Measurements from ENCODE around the gene CTXND1.
"Not testable (repeated sequence)": the region's sequence is repeated elsewhere in the genome, so short reads cannot be mapped to it uniquely, and the experiment has no call there.

CTXND1 gene

DNA sequence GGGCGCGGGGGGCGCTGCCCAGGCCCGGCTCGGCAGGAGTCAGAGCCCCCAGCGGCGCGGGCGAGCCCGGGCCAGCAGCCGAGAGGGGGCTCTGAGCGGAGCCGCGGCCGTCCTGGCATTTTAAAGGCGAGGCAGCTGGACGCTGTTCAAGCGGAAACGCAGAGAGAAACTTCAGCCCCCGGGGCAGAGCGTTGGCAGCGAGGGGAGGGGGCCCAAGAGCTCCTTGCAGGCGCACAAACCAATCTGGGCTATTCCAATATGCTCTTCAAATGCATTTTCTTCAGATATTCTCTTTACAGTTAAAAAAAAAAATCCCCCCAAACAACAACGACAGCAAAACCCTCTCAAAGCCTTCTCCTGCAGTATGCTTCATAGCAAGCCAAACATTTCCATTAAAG lies at the start of gene CTXND1:
Gene CTXND1, minus strand, starts transcription at position 93 of the 398 bp plus-strand sequence. CDS start 50,264 bp downstream, outside the sequence.
- H3K9ac ChIP-seq (ENCODE audit: low read length), result no peak within 1 kb of the TSS
- no peaks in the 10 kb centered on the region; the same call in 1 of the 2 replicates for H3K9me3 ChIP-seq (ENCODE audit: control insufficient read depth, insufficient read depth, low read depth, low read length)
- no peak within 1 kb of the TSS for H3K27ac ChIP-seq (ENCODE audit: low read depth, low read length)
- peak within 1 kb of the TSS; percentile 65 for H3K4me3 ChIP-seq (ENCODE audit: low read depth, low read length)
- H3K4me1 ChIP-seq (ENCODE audit: control insufficient read depth, insufficient read depth, low read length), result no peaks in the 10 kb centered on the region
- peaks cover 97% of the 10 kb centered on the region for H3K27me3 ChIP-seq (ENCODE audit: control insufficient read depth, insufficient read depth, low read length)
- no peaks in the 10 kb centered on the region for H3K36me3 ChIP-seq (ENCODE audit: control insufficient read depth, insufficient read depth, low read length)

DNA sequence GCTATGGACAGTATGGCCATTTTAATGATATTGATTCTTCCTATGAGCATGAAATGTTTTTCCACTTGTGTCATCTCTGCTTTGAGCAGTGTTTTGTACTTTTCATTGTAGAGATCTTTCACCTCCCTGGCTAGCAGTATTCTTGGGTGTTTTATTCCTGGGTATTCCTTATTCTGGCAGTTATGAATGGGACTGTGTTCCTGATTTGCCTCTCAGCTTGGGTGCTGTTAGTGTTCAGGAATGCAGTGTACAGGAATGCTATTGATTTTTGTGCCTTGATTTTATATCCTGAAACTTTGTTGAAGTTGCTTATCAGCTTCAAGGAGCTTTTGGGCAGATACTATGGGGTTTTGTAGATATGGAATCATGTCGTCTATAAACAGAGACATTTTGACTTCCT lies 49.5 kb upstream of the CTXND1 start:
- Histone ChIP-seq H3K4me3 (ENCODE audit: low read depth, low read length) (no peak overlapping the region), H3K9me3 (ENCODE audit: control insufficient read depth, insufficient read depth, low read depth, low read length) (no peaks in the 10 kb centered on the region), H3K4me1 (ENCODE audit: control insufficient read depth, insufficient read depth, low read length) (no peaks in the 10 kb centered on the region), H3K9ac (ENCODE audit: low read length) (no peak overlapping the region), H3K27me3 (ENCODE audit: control insufficient read depth, insufficient read depth, low read length) (peaks cover 4% of the 10 kb centered on the region; the same call in 1 of the 2 replicates), H3K27ac (ENCODE audit: low read depth, low read length) (no peak overlapping the region), H3K36me3 (ENCODE audit: control insufficient read depth, insufficient read depth, low read length) (no peaks in the 10 kb centered on the region)

DNA sequence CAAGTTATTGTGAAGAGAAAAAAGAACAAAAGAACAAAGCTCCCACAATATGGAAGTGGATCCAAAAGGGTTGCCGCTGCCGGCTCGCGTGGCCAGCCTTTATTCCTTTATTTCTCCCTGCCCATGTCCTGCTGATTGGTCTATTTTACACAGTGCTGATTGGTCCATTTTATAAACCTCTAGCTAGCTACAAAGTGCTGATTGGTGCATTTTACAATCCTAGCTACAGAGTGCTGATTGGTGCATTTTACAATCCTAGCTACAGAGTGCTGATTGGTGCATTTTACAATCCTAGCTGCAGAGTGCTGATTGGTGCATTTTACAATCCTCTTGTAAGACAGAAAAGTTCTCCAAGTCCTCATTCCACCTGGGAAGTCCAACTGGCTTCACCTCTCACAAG lies 43.8 kb upstream of the CTXND1 start:
- H3K9ac ChIP-seq (ENCODE audit: low read length); H3K9me3 ChIP-seq (ENCODE audit: control insufficient read depth, insufficient read depth, low read depth, low read length); H3K4me1 ChIP-seq (ENCODE audit: control insufficient read depth, insufficient read depth, low read length); H3K36me3 ChIP-seq (ENCODE audit: control insufficient read depth, insufficient read depth, low read length); H3K27ac ChIP-seq (ENCODE audit: low read depth, low read length); H3K4me3 ChIP-seq (ENCODE audit: low read depth, low read length); H3K27me3 ChIP-seq (ENCODE audit: control insufficient read depth, insufficient read depth, low read length): not testable (repeated sequence)

DNA sequence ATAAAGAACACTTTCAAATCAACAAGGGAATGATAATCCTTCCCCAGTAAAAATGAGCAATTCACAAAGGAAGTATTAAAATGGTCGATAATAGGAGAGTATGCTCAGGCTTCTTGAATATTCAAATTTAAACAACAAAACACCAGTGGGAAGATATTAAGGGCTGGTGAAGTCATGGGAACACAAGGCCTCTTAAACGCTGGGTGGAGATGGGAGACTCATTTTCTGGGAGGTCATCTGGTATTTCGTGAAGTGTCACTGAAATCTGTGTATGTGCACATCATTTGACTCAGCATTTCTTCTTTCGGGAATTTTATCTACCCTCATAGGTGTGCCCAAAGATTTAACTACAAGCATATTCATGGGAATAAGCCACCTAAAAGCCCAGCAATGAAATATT lies 40.1 kb upstream of the CTXND1 start:
- Histone ChIP-seq H3K9ac (ENCODE audit: low read length) (no peak overlapping the region), H3K9me3 (ENCODE audit: control insufficient read depth, insufficient read depth, low read depth, low read length) (0 out of 2 replicates have a peak, but pooled peaks cover 3% of the 10 kb centered on the region), H3K36me3 (ENCODE audit: control insufficient read depth, insufficient read depth, low read length) (no peaks in the 10 kb centered on the region), H3K27ac (ENCODE audit: low read depth, low read length) (no peak overlapping the region), H3K27me3 (ENCODE audit: control insufficient read depth, insufficient read depth, low read length) (no peaks in the 10 kb centered on the region), H3K4me3 (ENCODE audit: low read depth, low read length) (no peak overlapping the region), H3K4me1 (ENCODE audit: control insufficient read depth, insufficient read depth, low read length) (peaks cover 6% of the 10 kb centered on the region)

DNA sequence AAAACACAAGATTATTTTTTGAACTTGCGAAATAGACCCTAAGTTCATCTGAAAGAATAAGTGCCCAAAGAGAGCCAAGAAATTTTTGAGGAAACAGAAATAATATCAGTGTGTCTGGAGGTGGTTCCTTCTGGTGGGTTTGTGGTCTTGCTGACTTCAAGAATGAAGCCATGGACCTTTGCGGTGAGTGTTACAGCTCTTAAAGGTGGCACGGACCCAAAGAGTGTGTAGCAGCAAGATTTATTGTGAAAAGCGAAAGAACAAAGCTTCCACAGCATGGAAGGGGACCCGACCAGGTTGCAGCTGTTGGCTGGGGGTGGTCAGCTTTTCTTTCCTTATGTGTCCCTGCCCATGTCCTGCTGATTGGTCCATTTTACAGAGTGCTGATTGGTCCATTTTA lies 38.9 kb upstream of the CTXND1 start:
- H3K27me3 ChIP-seq (ENCODE audit: control insufficient read depth, insufficient read depth, low read length), result not testable (repeated sequence)

DNA sequence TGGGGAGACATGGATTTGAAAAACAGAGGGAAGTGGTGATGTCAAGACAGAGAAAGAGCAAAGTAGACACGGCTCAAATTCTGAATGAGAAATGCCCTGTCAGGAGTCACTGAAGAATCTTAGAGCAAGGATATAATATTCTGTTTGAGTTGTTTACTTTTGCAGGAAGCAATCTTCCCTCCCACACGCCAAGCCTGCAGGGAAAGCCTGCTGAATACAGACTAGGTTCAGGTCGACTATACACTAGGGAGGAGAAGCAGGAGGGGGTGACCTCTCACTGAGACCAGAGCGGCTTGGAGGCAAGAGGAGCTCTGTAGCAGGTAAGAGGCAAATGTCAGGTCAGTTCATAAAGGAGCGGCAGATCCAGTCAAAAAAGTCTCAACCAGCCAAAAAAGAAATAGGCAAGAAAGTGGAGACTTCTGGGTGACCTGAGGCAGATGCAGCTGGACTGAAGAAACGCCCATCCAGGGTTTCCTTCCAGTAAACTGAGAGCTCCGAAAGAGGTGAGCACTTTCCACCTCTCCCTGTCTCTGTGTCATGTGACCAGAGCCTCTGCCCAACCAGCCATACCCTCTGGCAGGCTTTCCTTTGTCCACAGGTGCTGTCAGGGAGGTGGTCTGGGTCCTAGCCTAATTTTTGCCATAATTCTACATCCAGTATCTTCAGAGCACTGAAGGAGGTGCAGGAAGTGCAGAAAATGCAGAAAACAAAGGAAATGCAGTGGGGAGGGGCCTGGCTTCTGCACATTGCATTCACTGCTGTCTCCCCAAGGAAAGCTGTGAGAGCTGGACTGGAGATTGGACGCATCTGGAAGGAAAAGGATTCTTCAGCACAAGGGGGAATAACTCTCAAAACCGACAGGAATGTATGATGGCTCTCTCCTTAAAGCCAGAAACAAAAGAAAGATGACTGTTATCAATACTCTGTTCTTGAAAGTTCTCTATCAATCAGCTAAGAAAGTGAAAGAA lies 37.8 kb upstream of the CTXND1 start:
- Histone ChIP-seq H3K27ac (ENCODE audit: low read depth, low read length) (no peak overlapping the region), H3K9me3 (ENCODE audit: control insufficient read depth, insufficient read depth, low read depth, low read length) (0 out of 2 replicates have a peak, but pooled peaks cover 3% of the 10 kb centered on the region), H3K4me3 (ENCODE audit: low read depth, low read length) (no peak overlapping the region), H3K9ac (ENCODE audit: low read length) (no peak overlapping the region), H3K36me3 (ENCODE audit: control insufficient read depth, insufficient read depth, low read length) (no peaks in the 10 kb centered on the region), H3K27me3 (ENCODE audit: control insufficient read depth, insufficient read depth, low read length) (no peaks in the 10 kb centered on the region), H3K4me1 (ENCODE audit: control insufficient read depth, insufficient read depth, low read length) (peaks cover 6% of the 10 kb centered on the region)

More for the DNA sequence above, 38.9 kb upstream of the CTXND1 start:
- H3K4me3 ChIP-seq (ENCODE audit: low read depth, low read length); H3K4me1 ChIP-seq (ENCODE audit: control insufficient read depth, insufficient read depth, low read length); H3K9ac ChIP-seq (ENCODE audit: low read length); H3K9me3 ChIP-seq (ENCODE audit: control insufficient read depth, insufficient read depth, low read depth, low read length); H3K27ac ChIP-seq (ENCODE audit: low read depth, low read length); H3K36me3 ChIP-seq (ENCODE audit: control insufficient read depth, insufficient read depth, low read length): not testable (repeated sequence)

DNA sequence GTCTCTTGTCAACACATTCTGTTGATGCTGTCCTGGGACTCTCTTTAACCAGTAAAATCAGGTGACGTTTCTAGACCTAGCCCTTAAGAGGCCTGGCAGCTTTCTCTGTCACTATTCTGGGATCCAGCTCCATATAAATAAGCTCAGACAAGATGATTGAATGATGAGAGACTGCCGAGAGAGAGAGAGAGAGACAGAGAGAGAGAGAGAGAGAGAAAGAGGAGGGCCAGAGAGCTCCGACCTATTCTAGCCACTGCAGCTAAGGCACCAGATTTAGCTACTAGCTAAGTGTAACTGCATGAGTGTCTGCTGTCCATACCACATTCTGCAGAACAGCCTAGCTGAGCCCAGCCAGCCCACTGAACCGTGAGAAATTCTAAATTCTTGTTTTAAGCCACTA lies 36.1 kb upstream of the CTXND1 start:
- Histone ChIP-seq H3K27me3 (ENCODE audit: control insufficient read depth, insufficient read depth, low read length) (no peaks in the 10 kb centered on the region), H3K4me1 (ENCODE audit: control insufficient read depth, insufficient read depth, low read length) (peaks cover 6% of the 10 kb centered on the region), H3K36me3 (ENCODE audit: control insufficient read depth, insufficient read depth, low read length) (no peaks in the 10 kb centered on the region), H3K9ac (ENCODE audit: low read length) (no peak overlapping the region), H3K4me3 (ENCODE audit: low read depth, low read length) (no peak overlapping the region), H3K9me3 (ENCODE audit: control insufficient read depth, insufficient read depth, low read depth, low read length) (0 out of 2 replicates have a peak, but pooled peaks cover 3% of the 10 kb centered on the region), H3K27ac (ENCODE audit: low read depth, low read length) (no peak overlapping the region)

DNA sequence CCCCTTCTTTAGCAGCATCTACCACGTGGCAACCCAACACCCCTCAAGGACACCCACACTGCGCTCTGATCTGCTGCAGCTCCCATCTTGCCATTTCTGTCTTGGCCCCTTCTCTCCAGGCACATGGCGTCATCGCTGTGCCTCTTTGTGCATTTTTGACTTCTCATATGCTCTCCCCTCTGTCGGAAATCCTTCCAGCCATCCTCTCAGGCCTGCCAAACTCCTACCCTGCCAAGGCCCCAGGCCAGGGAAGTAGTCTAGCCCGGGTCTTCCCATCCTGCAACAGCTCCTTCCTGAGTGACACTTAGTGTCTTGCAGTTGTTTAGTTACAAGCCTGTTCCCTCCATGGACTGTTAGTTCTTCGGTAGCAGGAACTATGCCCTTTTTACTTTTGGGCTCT lies 34.0 kb upstream of the CTXND1 start:
- Histone ChIP-seq H3K27me3 (ENCODE audit: control insufficient read depth, insufficient read depth, low read length) (no peaks in the 10 kb centered on the region), H3K4me1 (ENCODE audit: control insufficient read depth, insufficient read depth, low read length) (peaks cover 6% of the 10 kb centered on the region), H3K9ac (ENCODE audit: low read length) (no peak overlapping the region), H3K36me3 (ENCODE audit: control insufficient read depth, insufficient read depth, low read length) (no peaks in the 10 kb centered on the region), H3K9me3 (ENCODE audit: control insufficient read depth, insufficient read depth, low read depth, low read length) (0 out of 2 replicates have a peak, but pooled peaks cover 2% of the 10 kb centered on the region), H3K27ac (ENCODE audit: low read depth, low read length) (no peak overlapping the region), H3K4me3 (ENCODE audit: low read depth, low read length) (no peak overlapping the region)

DNA sequence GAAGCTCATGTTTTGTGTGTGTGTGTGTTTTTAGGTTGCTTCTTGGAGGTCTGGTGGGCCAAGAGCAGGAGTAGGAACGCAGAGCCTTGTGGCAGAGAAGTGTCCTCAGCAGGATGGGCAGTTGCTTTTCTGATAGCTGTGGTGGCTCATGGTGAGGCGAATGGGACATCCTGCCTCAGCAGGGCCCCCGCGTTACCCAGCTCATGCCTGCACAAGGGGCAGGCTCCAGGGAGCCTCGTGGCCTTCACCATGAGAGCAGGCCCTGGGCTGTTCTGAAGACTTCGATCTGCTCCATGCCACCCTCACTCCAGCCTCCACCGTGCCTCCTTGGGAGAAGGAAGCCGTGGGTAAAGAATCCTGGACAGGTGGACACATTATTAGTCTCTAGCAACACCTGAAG lies 33.4 kb upstream of the CTXND1 start:
- no peak overlapping the region for H3K4me3 ChIP-seq (ENCODE audit: low read depth, low read length)
- no peaks in the 10 kb centered on the region for H3K36me3 ChIP-seq (ENCODE audit: control insufficient read depth, insufficient read depth, low read length)
- no peak overlapping the region for H3K9ac ChIP-seq (ENCODE audit: low read length)
- peaks cover 6% of the 10 kb centered on the region for H3K4me1 ChIP-seq (ENCODE audit: control insufficient read depth, insufficient read depth, low read length)
- no peak overlapping the region for H3K27ac ChIP-seq (ENCODE audit: low read depth, low read length)
- no peaks in the 10 kb centered on the region for H3K9me3 ChIP-seq (ENCODE audit: control insufficient read depth, insufficient read depth, low read depth, low read length)
- no peaks in the 10 kb centered on the region for H3K27me3 ChIP-seq (ENCODE audit: control insufficient read depth, insufficient read depth, low read length)

DNA sequence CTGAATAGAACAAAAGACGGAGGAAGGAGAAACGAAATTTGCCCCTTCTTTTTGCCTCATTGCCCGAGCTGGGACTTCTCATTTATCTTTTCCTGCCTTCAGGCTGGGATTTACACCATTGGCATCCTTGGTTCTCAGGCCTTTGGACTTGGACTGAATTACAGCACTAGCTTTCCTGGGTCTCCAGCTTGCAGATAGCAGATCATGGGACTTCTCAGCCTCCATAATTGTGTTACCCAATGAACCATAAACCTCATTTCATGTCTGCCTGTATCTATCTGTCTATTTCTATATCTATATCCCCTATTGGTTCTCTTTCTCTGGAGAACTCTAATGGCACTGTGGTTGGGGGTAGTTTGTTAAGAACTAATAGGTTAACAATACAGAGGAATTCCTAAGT lies 31.5 kb upstream of the CTXND1 start:
- H3K9ac ChIP-seq (ENCODE audit: low read length), result no peak overlapping the region
- H3K4me3 ChIP-seq (ENCODE audit: low read depth, low read length), result no peak overlapping the region
- no peaks in the 10 kb centered on the region for H3K4me1 ChIP-seq (ENCODE audit: control insufficient read depth, insufficient read depth, low read length)
- H3K9me3 ChIP-seq (ENCODE audit: control insufficient read depth, insufficient read depth, low read depth, low read length), result no peaks in the 10 kb centered on the region
- no peak overlapping the region for H3K27ac ChIP-seq (ENCODE audit: low read depth, low read length)
- H3K27me3 ChIP-seq (ENCODE audit: control insufficient read depth, insufficient read depth, low read length), result no peaks in the 10 kb centered on the region
- no peaks in the 10 kb centered on the region for H3K36me3 ChIP-seq (ENCODE audit: control insufficient read depth, insufficient read depth, low read length)

DNA sequence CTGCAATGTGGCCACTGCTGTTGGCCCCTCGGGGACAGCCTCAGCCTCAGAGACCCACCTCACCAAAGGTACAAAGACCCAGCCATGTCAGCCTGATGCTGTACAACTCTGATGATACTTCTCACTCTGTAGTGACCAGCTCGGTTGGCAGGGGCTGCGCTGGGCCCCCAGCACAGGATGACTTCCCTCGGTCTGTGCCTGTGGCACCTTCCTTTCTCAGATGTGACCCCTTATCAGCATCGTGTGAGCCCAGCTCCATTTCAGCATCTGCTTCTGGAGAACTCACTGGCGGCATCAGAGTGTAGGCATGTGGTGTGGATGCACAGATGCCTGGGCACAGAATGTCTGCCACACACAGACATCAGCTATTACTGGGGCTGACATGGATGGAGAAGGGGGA lies 25.1 kb upstream of the CTXND1 start:
- Histone ChIP-seq H3K27ac (ENCODE audit: low read depth, low read length) (no peak overlapping the region), H3K36me3 (ENCODE audit: control insufficient read depth, insufficient read depth, low read length) (no peaks in the 10 kb centered on the region), H3K4me1 (ENCODE audit: control insufficient read depth, insufficient read depth, low read length) (no peaks in the 10 kb centered on the region), H3K9ac (ENCODE audit: low read length) (no peak overlapping the region), H3K9me3 (ENCODE audit: control insufficient read depth, insufficient read depth, low read depth, low read length) (no peaks in the 10 kb centered on the region), H3K27me3 (ENCODE audit: control insufficient read depth, insufficient read depth, low read length) (0 out of 2 replicates have a peak, but pooled peaks cover 5% of the 10 kb centered on the region), H3K4me3 (ENCODE audit: low read depth, low read length) (no peak overlapping the region)
